Trophoblast cell (in vitro differentiated cells and primary cell): ENCODE results near the gene MSMO1.

Experiments
- DNase-seq, 2 donors: peaks; one replicate each; pipeline ENCODE4 v3.0.0-alpha.2; 2016
- H2AFZ ChIP-seq: 2 replicates; pipeline ENCODE4 v1.6.1; 2013; ENCODE audit warnings: low read length, moderate library complexity, mild to moderate bottlenecking; ENCODE audit not compliant: insufficient read depth, poor library complexity
- H2AK5ac ChIP-seq: 2 replicates; pipeline ENCODE4 v1.6.1; 2013; ENCODE audit warnings: mild to moderate bottlenecking, low read length
- H2BK120ac ChIP-seq: 2 replicates; pipeline ENCODE4 v1.6.1; 2013; ENCODE audit warnings: low read length, mild to moderate bottlenecking, moderate library complexity; ENCODE audit not compliant: insufficient read depth, poor library complexity
- H2BK12ac ChIP-seq: 2 replicates; pipeline ENCODE4 v1.6.1; 2013; ENCODE audit warnings: mild to moderate bottlenecking, low read length, moderate library complexity
- H2BK5ac ChIP-seq: 2 replicates; pipeline ENCODE4 v1.6.1; 2013; ENCODE audit warnings: low read length, low read depth, moderate library complexity, mild to moderate bottlenecking; ENCODE audit not compliant: poor library complexity
- H3K14ac ChIP-seq: 2 replicates; pipeline ENCODE4 v1.6.1; 2013; ENCODE audit warnings: mild to moderate bottlenecking, low read length
- H3K18ac ChIP-seq: 2 replicates; pipeline ENCODE4 v1.6.1; 2013; ENCODE audit warnings: mild to moderate bottlenecking, low read length
- H3K23ac ChIP-seq: 2 replicates; pipeline ENCODE4 v1.6.1; 2013; ENCODE audit warnings: low read length
- H3K27ac ChIP-seq: 2 replicates; pipeline ENCODE4 v1.5.1; 2013; ENCODE audit warnings: low read depth, mild to moderate bottlenecking, inconsistent platforms, low read length, moderate library complexity
- H3K27me3 ChIP-seq: 2 replicates; pipeline ENCODE4 v1.6.1; 2013; ENCODE audit warnings: inconsistent platforms, mild to moderate bottlenecking, low read length, moderate library complexity; ENCODE audit not compliant: insufficient read depth
- H3K36me3 ChIP-seq, 2 experiments: 1 replicate in 1 of 2; 2 replicates in 1 of 2; pipeline ENCODE4 v1.6.1; 2013; ENCODE audit warnings: low read length in 2 of 2, mild to moderate bottlenecking in 2 of 2, moderate library complexity in 1 of 2; ENCODE audit not compliant: insufficient read depth in 2 of 2, control insufficient read depth in 1 of 2
- H3K4ac ChIP-seq: 2 replicates; pipeline ENCODE4 v1.6.1; 2013; ENCODE audit warnings: low read depth, mild to moderate bottlenecking, low read length, moderate library complexity
- H3K4me1 ChIP-seq, 2 experiments: 1 replicate in 1 of 2; 2 replicates in 1 of 2; pipeline ENCODE4 v1.6.1; 2013; ENCODE audit warnings: low read length in 2 of 2, mild to moderate bottlenecking in 2 of 2, moderate library complexity in 1 of 2; ENCODE audit not compliant: insufficient read depth in 2 of 2, control insufficient read depth in 1 of 2
- H3K4me2 ChIP-seq: 2 replicates; pipeline ENCODE4 v1.6.1; 2013; ENCODE audit warnings: inconsistent platforms, mild to moderate bottlenecking, low read length, moderate library complexity
- H3K4me3 ChIP-seq: 2 replicates; pipeline ENCODE4 v1.5.1; 2013; ENCODE audit warnings: mild to moderate bottlenecking, low read depth, low read length, inconsistent platforms
- H3K79me1 ChIP-seq: one replicate; pipeline ENCODE4 v1.6.1; 2013; ENCODE audit warnings: low read length
- H3K79me2 ChIP-seq: 2 replicates; pipeline ENCODE4 v1.6.1; 2013; ENCODE audit warnings: low read length, mild to moderate bottlenecking; ENCODE audit not compliant: control insufficient read depth, insufficient read depth, poor library complexity
- H3K9ac ChIP-seq: 2 replicates; pipeline ENCODE4 v1.6.1; 2013; ENCODE audit warnings: mild to moderate bottlenecking, low read length
- H3K9me3 ChIP-seq: 2 replicates; pipeline ENCODE4 v1.6.1; 2013; ENCODE audit warnings: low read depth, mild to moderate bottlenecking, control low read depth, inconsistent platforms, low read length; ENCODE audit not compliant: insufficient read depth
- H4K12ac ChIP-seq: 2 replicates; pipeline ENCODE4 v1.6.1; 2013; ENCODE audit warnings: low read depth, mild to moderate bottlenecking, low read length, moderate library complexity
- H4K8ac ChIP-seq: 2 replicates; pipeline ENCODE4 v1.6.1; 2013; ENCODE audit warnings: low read depth, mild to moderate bottlenecking, low read length, moderate library complexity
- H4K91ac ChIP-seq: one replicate; pipeline ENCODE4 v1.6.1; 2013; ENCODE audit warnings: low read depth, mild to moderate bottlenecking, low read length, moderate library complexity
- WGBS: extraction: QIAGEN DNeasy Blood & Tissue Kit; methylation state at CpG from one replicate; pipeline ENCODE4 v1.1.7; 2013; ENCODE audit warnings: missing lambda C conversion rate; ENCODE audit not compliant: insufficient read length, insufficient coverage; ENCODE audit errors: extremely low coverage; 5-methylcytosine and 5-hydroxymethylcytosine counted together

Gene MSMO1

DNA sequence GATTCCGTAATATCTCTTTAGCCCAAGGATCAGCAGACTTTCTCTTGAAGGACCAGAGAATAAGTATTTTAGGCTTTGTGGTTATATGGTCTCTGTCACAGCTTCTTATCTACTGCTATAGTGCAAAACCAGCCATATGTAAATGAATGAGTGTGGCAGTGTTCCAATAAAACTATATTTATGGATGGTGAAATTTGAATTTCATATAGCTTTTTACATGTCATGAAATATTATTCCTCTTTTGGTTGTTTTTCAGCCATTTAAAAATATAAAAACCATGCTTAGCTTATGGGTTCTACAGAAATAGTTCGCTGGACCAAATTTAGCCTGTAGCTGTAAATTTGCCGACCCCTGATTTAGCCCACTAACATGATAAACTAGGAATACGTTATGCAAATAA, 18.0 kb upstream of the MSMO1 start:
- Histone ChIP-seq H3K23ac (no peak overlapping the region), H2AFZ (no peak overlapping the region), H4K91ac (no peak overlapping the region), H2BK5ac (no peak overlapping the region), H3K9ac (no peak overlapping the region), H2AK5ac (no peak overlapping the region), H4K8ac (no peak overlapping the region), H3K9me3 (no peaks in the 10 kb centered on the region), H3K4me3 (no peak overlapping the region), H3K79me1 (peaks cover 2% of the 10 kb centered on the region), H2BK12ac (no peak overlapping the region), H4K12ac (no peak overlapping the region), H3K27ac (no peak overlapping the region), H3K36me3 (peaks cover 0 to 3% of the 10 kb centered on the region in 2 experiments), H3K4me2 (no peak overlapping the region), H3K79me2 (no peaks in the 10 kb centered on the region), H3K4ac (no peak overlapping the region), H3K18ac (no peak overlapping the region), H3K14ac (no peak overlapping the region), H2BK120ac (no peak overlapping the region), H3K27me3 (no peaks in the 10 kb centered on the region), H3K4me1 (no peaks in the 10 kb centered on the region)
- DNase-seq: no peak
- WGBS: no CpG with 5 or more reads among the region's 4 CpGs

GRCh38 chr4:165312506-165312905, 15.0 kb upstream of the MSMO1 start:
- Histone ChIP-seq H4K12ac (no peak overlapping the region), H3K27ac (no peak overlapping the region), H3K27me3 (no peaks in the 10 kb centered on the region), H3K14ac (no peak overlapping the region), H3K79me1 (peaks cover 2% of the 10 kb centered on the region), H3K4ac (no peak overlapping the region), H3K4me2 (no peak overlapping the region), H2BK5ac (no peak overlapping the region), H3K79me2 (no peaks in the 10 kb centered on the region), H3K9ac (no peak overlapping the region), H3K4me3 (no peak overlapping the region), H3K23ac (no peak overlapping the region), H2BK12ac (no peak overlapping the region), H4K91ac (no peak overlapping the region), H2AFZ (no peak overlapping the region), H3K9me3 (no peaks in the 10 kb centered on the region), H3K18ac (no peak overlapping the region), H3K36me3 (peaks cover 0 to 3% of the 10 kb centered on the region in 2 experiments), H2BK120ac (no peak overlapping the region), H3K4me1 (no peaks in the 10 kb centered on the region), H4K8ac (no peak overlapping the region), H2AK5ac (no peak overlapping the region)
- WGBS: 100% methylated on average over 1 of the region's 2 CpGs
- no peak for DNase-seq

GRCh38 chr4:165319030-165319429, 8.4 kb upstream of the MSMO1 start:
- no peak for DNase-seq
- Histone ChIP-seq H3K79me1 (no peaks in the 10 kb centered on the region), H4K91ac (no peak overlapping the region), H2BK120ac (no peak overlapping the region), H2AFZ (no peak overlapping the region), H3K4me1 (no peaks in the 10 kb centered on the region), H2BK12ac (no peak overlapping the region), H3K79me2 (no peaks in the 10 kb centered on the region), H3K4me3 (no peak overlapping the region), H2AK5ac (no peak overlapping the region), H3K4me2 (no peak overlapping the region), H3K36me3 (no peaks in the 10 kb centered on the region), H2BK5ac (no peak overlapping the region), H3K9me3 (no peaks in the 10 kb centered on the region), H3K27me3 (no peaks in the 10 kb centered on the region), H3K14ac (no peak overlapping the region), H3K23ac (no peak overlapping the region), H3K9ac (no peak overlapping the region), H3K18ac (no peak overlapping the region), H4K8ac (no peak overlapping the region), H3K4ac (no peak overlapping the region), H4K12ac (no peak overlapping the region), H3K27ac (no peak overlapping the region)
- WGBS: no CpG with 5 or more reads among the region's 5 CpGs

DNA sequence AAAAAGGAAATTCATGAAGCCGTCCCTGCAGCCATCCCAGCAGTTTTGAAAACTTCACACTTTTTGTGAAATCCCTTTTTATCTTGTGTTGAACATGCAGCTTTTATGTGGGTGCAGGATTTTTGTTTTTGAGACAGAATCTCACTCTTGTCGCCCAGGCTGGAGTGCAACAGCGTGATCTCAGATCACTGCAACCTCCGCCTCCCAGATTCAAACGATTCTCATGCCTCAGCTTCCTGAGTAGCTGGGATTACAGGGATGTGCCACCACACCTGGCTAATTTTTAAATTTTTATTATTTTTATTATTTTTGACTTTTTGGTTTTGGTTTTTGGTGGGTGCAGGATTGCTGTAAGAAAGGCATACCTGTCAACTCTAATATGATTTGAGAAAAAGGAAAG, 8.0 kb upstream of the MSMO1 start:
- Histone ChIP-seq H3K4me1 (no peaks in the 10 kb centered on the region), H3K27ac (no peak overlapping the region), H3K23ac (no peak overlapping the region), H2AFZ (no peak overlapping the region), H2BK5ac (no peak overlapping the region), H3K9me3 (no peaks in the 10 kb centered on the region), H4K8ac (no peak overlapping the region), H2BK120ac (no peak overlapping the region), H3K4me2 (no peak overlapping the region), H2BK12ac (no peak overlapping the region), H3K36me3 (no peaks in the 10 kb centered on the region), H3K79me2 (no peaks in the 10 kb centered on the region), H3K27me3 (no peaks in the 10 kb centered on the region), H3K4ac (no peak overlapping the region), H3K79me1 (no peaks in the 10 kb centered on the region), H2AK5ac (no peak overlapping the region), H4K12ac (no peak overlapping the region), H3K18ac (no peak overlapping the region), H3K4me3 (no peak overlapping the region), H3K9ac (no peak overlapping the region), H4K91ac (no peak overlapping the region), H3K14ac (no peak overlapping the region)
- WGBS: no CpG with 5 or more reads among the region's 5 CpGs
- DNase-seq: no peak
